Anterior cingulate cortex (tissue), 58 donors: Measurements from ENCODE around the gene ARG2.
A peak's percentile ranks its signal among the peaks of the same experiment; 100 is the strongest.

Experiments
- DNase-seq, 58 donors: peaks; one replicate each; lab custom pipeline; 2025; lab: John Stamatoyannopoulos, UW

ARG2 gene

GRCh38 chr14:67674139-67674479 is 54.4 kb downstream of the ARG2 start:
- DNase-seq = peak in 56 of 58 donors; percentile 18 to 76 (median 56)

GRCh38 chr14:67674480-67675218 is 54.9 kb downstream of the ARG2 start, which contains the start of gene VTI1B:
Gene VTI1B, minus strand, starts transcription at chr14:67674632. Its CDS starts 143 bp downstream, at chr14:67674489.
- peak in 57 of 58 donors; percentile 46 to 94 (median 82) for DNase-seq

- peak in 2 of 58 donors; percentile 52 to 58 for DNase-seq
Measured at GRCh38 chr14:67675219-67675582, 55.5 kb downstream of the ARG2 start.

- no peak for DNase-seq
Measured at GRCh38 chr14:67679006-67679405, 59.3 kb downstream of the ARG2 start.

GRCh38 chr14:67680121-67680602 is 60.4 kb downstream of the ARG2 start:
- no peak for DNase-seq

GRCh38 chr14:67680941-67681340 is 61.2 kb downstream of the ARG2 start:
- DNase-seq = no peak

GRCh38 chr14:67683842-67684241 is 64.1 kb downstream of the ARG2 start:
- no peak for DNase-seq

- DNase-seq = no peak
Measured at GRCh38 chr14:67690011-67690410, 70.3 kb downstream of the ARG2 start.

- DNase-seq = peak in 53 of 58 donors; percentile 3 to 84 (median 49)
Measured at GRCh38 chr14:67694791-67695393, 75.2 kb downstream of the ARG2 start.

GRCh38 chr14:67695394-67695949 is 75.8 kb downstream of the ARG2 start, which contains the start of gene RDH11:
Gene RDH11, minus strand, starts transcription at chr14:67695764. Its CDS starts 61 bp downstream, at chr14:67695703.
- DNase-seq = peak; percentile 39 to 93 (median 81)

- no peak for DNase-seq
Measured at GRCh38 chr14:67697006-67697405, 77.3 kb downstream of the ARG2 start.

- no peak for DNase-seq
Measured at GRCh38 chr14:67698179-67698578, 78.5 kb downstream of the ARG2 start.
